ENCODE results near the gene PHACTR4. TPM values are rescaled to one million over a fixed set of nuclear protein-coding genes. Genes with fewer than 3 reads are reported as not detected.

PHACTR4 gene
- total and polyA plus RNA-seq, 9 of the 15 experiments (the other 6 are each of a cell fraction or from before 2014, with no cell fraction given) = 6.4 to 43.6 (median 14.2) TPM

- TF ChIP-seq ZBTB43 (CRISPR knock-in tag; IDR thresholded peaks at IDR 0.05) = no peak
- TF ChIP-seq HDAC1 (IDR thresholded peaks at IDR 0.05) = no peak
- TF ChIP-seq PTTG1 (tag; IDR thresholded peaks at IDR 0.05; ENCODE audit: low read depth) = no peak
- TF ChIP-seq ZNF699 (CRISPR knock-in tag; IDR thresholded peaks at IDR 0.05; ENCODE audit: insufficient replicate concordance) = no peak
Measured at GRCh38 chr1:28340221-28340974, 29.1 kb upstream of the PHACTR4 start (continued).

- no peaks in the 10 kb centered on the region for H3K9me3 ChIP-seq (replicated peaks; ENCODE audit: control insufficient read depth, insufficient read depth, low read depth, low read length)
- no peaks in the 10 kb centered on the region for H3K9me1 ChIP-seq (ENCODE audit: control insufficient read depth, insufficient read depth, low read length)
- H2AFZ ChIP-seq (ENCODE audit: low read depth, low read length) = no peak overlapping the region
- no peak overlapping the region for H3K4me3 ChIP-seq
- H3K79me2 ChIP-seq (ENCODE audit: control insufficient read depth, insufficient read depth, low read length) = no peaks in the 10 kb centered on the region
- H3K27ac ChIP-seq (ENCODE audit: extremely low read depth, low read depth, low read length) = no peak overlapping the region
- no peak for DNase-seq (ENCODE audit: extremely low read depth in 1 of 4, low spot score in 3 of 4)
- H4K20me1 ChIP-seq (replicated peaks; ENCODE audit: control insufficient read depth, insufficient read depth, low read length) = no peaks in the 10 kb centered on the region
- no peak for ATAC-seq
- ChIA-PET CTCF (ENCODE audit: low intra/inter-chr PET ratio) (no interaction called here), POLR2A (interaction anchor here (1.0 to 5.5 kb wide), 3 partner anchors 12 to 69 kb away, joined by 3 to 72 read pairs (median 10); partner anchors contain the start of gene MED18)
- no TSS peak for BruUV-seq (replicated peaks)
- intact Hi-C loops (cut with micrococcal nuclease) = no loop called here
- WGBS (ENCODE audit: insufficient coverage, low coverage, missing lambda C conversion rate) = 49% methylated on average over 2 of the region's 2 CpGs
- no peak for FAIRE-seq
- no peaks in the 10 kb centered on the region for H3K27me3 ChIP-seq (ENCODE audit: control insufficient read depth in 2 of 2, insufficient read depth in 2 of 2, low read length in 2 of 2)
- in situ Hi-C loops (cut with MboI) = no loop called here
- H3K9ac ChIP-seq (ENCODE audit: insufficient read depth in 1 of 2, low read depth in 2 of 2, low read length in 2 of 2) = no peak overlapping the region; a peak in 1 of 4 replicates
- peaks cover 0 to 7% of the 10 kb centered on the region in 2 experiments; a peak in 3 of 5 replicates for H3K4me1 ChIP-seq (replicated peaks in 1 of 2; ENCODE audit: control insufficient read depth in 2 of 2, insufficient read depth in 2 of 2, low read length in 2 of 2)
- H3K4me2 ChIP-seq (ENCODE audit: insufficient read depth, low read length) = no peak overlapping the region
- H3K36me3 ChIP-seq (ENCODE audit: control insufficient read depth, insufficient read depth, low read length) = no peaks in the 10 kb centered on the region
- peak; percentile 58 for TF ChIP-seq ATF3 (IDR thresholded peaks at IDR 0.05)
- TF ChIP-seq ATF3 (CRISPR knock-in tag; conservative IDR thresholded peaks at IDR 0.05) = no peak
- TF ChIP-seq ZNF197 (CRISPR knock-in tag; IDR thresholded peaks at IDR 0.05; ENCODE audit: low read depth) = no peak
- TF ChIP-seq CBFA2T3 (IDR thresholded peaks at IDR 0.05) = 0 out of 2 replicates have a peak, but pooled peaks have one; percentile 9
- no peak for TF ChIP-seq MAZ (CRISPR knock-in tag; conservative IDR thresholded peaks at IDR 0.05 in 1 of 2, IDR thresholded peaks at IDR 0.05 in 1 of 2)
- peak; percentile 39; the same call in 1 of the 2 replicates for TF ChIP-seq TEAD4 (IDR thresholded peaks at IDR 0.05; ENCODE audit: low read length)
- TF ChIP-seq TEAD4 (CRISPR knock-in tag; IDR thresholded peaks at IDR 0.05; ENCODE audit: borderline replicate concordance) = no peak
- no peak for TF ChIP-seq ELF4 (CRISPR knock-in tag; IDR thresholded peaks at IDR 0.05)
- no peak for TF ChIP-seq ZNF655 (CRISPR knock-in tag; IDR thresholded peaks at IDR 0.05)
Measured at GRCh38 chr1:28341591-28341990, 27.9 kb upstream of the PHACTR4 start.

Data from K562 (cell line).